K562 (cell line): ENCODE data around the gene STK17A. TPM values are rescaled to one million over a fixed set of nuclear protein-coding genes. Genes with fewer than 3 reads are reported as not detected.

Experiments used
- ARID1B ChIP-seq: fragments of 450-650 bp; IDR thresholded peaks from 2 replicates; pipeline ENCODE4 v1.6.1; 2016; ENCODE audit warnings: antibody characterized with exemption, mild to moderate bottlenecking, inconsistent platforms
- ATF7 ChIP-seq: fragments of 450-650 bp; IDR thresholded peaks from 2 replicates; pipeline ENCODE4 v1.7.1; 2014; ENCODE audit warnings: mild to moderate bottlenecking, moderate library complexity
- CC2D1A ChIP-seq: fragments of 450-650 bp; IDR thresholded peaks from 2 replicates; pipeline ENCODE4 v1.6.1; 2017; ENCODE audit warnings: mild to moderate bottlenecking
- CTBP1 ChIP-seq: fragments of 450-650 bp; IDR thresholded peaks from 2 replicates; pipeline ENCODE4 v1.6.1; 2016; ENCODE audit warnings: borderline replicate concordance
- CXXC5 ChIP-seq: fragments of 250-450 bp; sonication (Bioruptor Pico); IDR thresholded peaks from 2 replicates; pipeline ENCODE4 v1.8.0; 2022; ENCODE audit warnings: inconsistent platforms, mild to moderate bottlenecking, moderate library complexity
- FOXJ2 ChIP-seq: fragments of 200-800 bp; sonication (Bioruptor generic); IDR thresholded peaks from 2 replicates; pipeline ENCODE4 v1.6.1; 2016; ENCODE audit warnings: missing genetic modification characterization, missing compliant biosample characterization
- GATAD2B ChIP-seq: fragments of 450-650 bp; IDR thresholded peaks from 2 replicates; pipeline ENCODE4 v1.6.1; 2017; ENCODE audit warnings: mild to moderate bottlenecking, borderline replicate concordance
- HMGN3 ChIP-seq: IDR thresholded peaks from 2 replicates; pipeline ENCODE4 v1.6.1; 2011; ENCODE audit warnings: borderline replicate concordance, low read depth, mild to moderate bottlenecking, mixed read lengths, low read length; ENCODE audit not compliant: insufficient read length; ENCODE audit errors: extremely low read depth
- HNRNPUL1 ChIP-seq: fragments of 200-400 bp; formaldehyde crosslinking; IDR thresholded peaks from 2 replicates; pipeline ENCODE4 v1.6.1; 2017; ENCODE audit warnings: low read length
- MCM3 ChIP-seq: fragments of 450-650 bp; IDR thresholded peaks from 2 replicates; pipeline ENCODE4 v1.6.1; 2016
- NEUROD1 ChIP-seq: fragments of 150-350 bp; IDR thresholded peaks from 2 replicates; pipeline ENCODE4 v1.6.1; 2014; ENCODE audit warnings: borderline replicate concordance, low read length, low read depth; ENCODE audit not compliant: partially characterized antibody
- NFIC ChIP-seq: fragments of 450-650 bp; IDR thresholded peaks from 2 replicates; pipeline ENCODE4 v1.6.1; 2017; ENCODE audit warnings: mild to moderate bottlenecking, inconsistent platforms
- POLR2G ChIP-seq: fragments of 200-400 bp; formaldehyde crosslinking; IDR thresholded peaks from 2 replicates; pipeline ENCODE4 v1.6.1; 2017; ENCODE audit warnings: low read depth, mild to moderate bottlenecking, antibody characterized with exemption, low read length, moderate library complexity
- SMAD4 ChIP-seq: fragments of 250-450 bp; sonication (Bioruptor Pico); conservative IDR thresholded peaks from 2 replicates; pipeline ENCODE4 v1.8.0; 2021; ENCODE audit warnings: inconsistent platforms, mild to moderate bottlenecking, moderate library complexity
- SMARCC2 ChIP-seq: fragments of 450-650 bp; IDR thresholded peaks from 2 replicates; pipeline ENCODE4 v1.6.1; 2017; ENCODE audit warnings: antibody characterized with exemption, moderate library complexity, mild to moderate bottlenecking, low read depth
- SP1 ChIP-seq: sonication (generic); formaldehyde crosslinking; IDR thresholded peaks from 2 replicates; pipeline ENCODE4 v1.8.1; 2022; ENCODE audit warnings: mild to moderate bottlenecking, missing genetic modification reagents
- TFAP4 ChIP-seq: sonication (generic); formaldehyde crosslinking; IDR thresholded peaks from 2 replicates; pipeline ENCODE4 v1.8.0; 2022; ENCODE audit warnings: missing genetic modification reagents, mild to moderate bottlenecking, moderate library complexity, borderline replicate concordance
- YY1 ChIP-seq, 3 experiments: IDR thresholded peaks; 2 replicates each; pipeline ENCODE4 v1.6.1; 2011; ENCODE audit warnings: low read length in 2 of 3, mild to moderate bottlenecking in 2 of 3, moderate library complexity in 2 of 3, borderline replicate concordance in 1 of 3, control low read depth in 1 of 3, low read depth in 1 of 3; ENCODE audit not compliant: insufficient read depth in 3 of 3, insufficient replicate concordance in 2 of 3, control insufficient read depth in 1 of 3, insufficient read length in 1 of 3; ENCODE audit errors: extremely low read depth in 1 of 3
- ZBTB17 ChIP-seq: fragments of 450-650 bp; formaldehyde crosslinking; IDR thresholded peaks from 2 replicates; pipeline ENCODE4 v1.4.0; 2020; ENCODE audit warnings: mild to moderate bottlenecking
- ZNF146 ChIP-seq: IDR thresholded peaks from one replicate; pipeline ENCODE4 v1.6.1; 2018; ENCODE audit warnings: missing compliant biosample characterization; ENCODE audit not compliant: unreplicated experiment
- polyA plus RNA-seq, 8 experiments: library from polyadenylated mRNA; depleted of rRNA in 4 of 8; stranded (reverse) in 5 of 8; unstranded in 3 of 8; fragments of >200 nt; fragmentation: Nextera tagmentation in 2 of 8; fragmentation: Illumina TruSeq in 1 of 8; extraction: Ambion mirVana in 2 of 8; extraction: Trizol in 1 of 8; gene quantifications; 2 replicates each; pipeline versions ENCODE4 v1.2.1 to v1.2.3, GENCODE V29; 2011 to 2014; ENCODE audit warnings: inconsistent platforms in 1 of 8, missing spikeins in 1 of 8
- total RNA-seq, 7 experiments: library from RNA; depleted of rRNA in 6 of 7; stranded (reverse); fragments of >200 nt in 6 of 7; fragmentation: Illumina TruSeq in 2 of 7; extraction: Trizol in 2 of 7; gene quantifications; 2 replicates each; pipeline versions ENCODE4 v1.2.1 to v1.2.3, GENCODE V29; 2011 to 2021; ENCODE audit warnings: low replicate concordance in 1 of 7
- TF ChIP-seq, protein P1 (sequence below), 2 experiments: IDR thresholded peaks; 2 replicates each; pipeline ENCODE4 v1.6.1; 2011; ENCODE audit warnings: borderline replicate concordance in 1 of 2, control low read depth in 1 of 2, low read depth in 1 of 2, low read length in 1 of 2, mild to moderate bottlenecking in 1 of 2, mixed read lengths in 1 of 2, moderate library complexity in 1 of 2; ENCODE audit not compliant: insufficient read depth in 1 of 2, insufficient read length in 1 of 2, poor library complexity in 1 of 2, severe bottlenecking in 1 of 2; ENCODE audit errors: extremely low read depth in 1 of 2
- TF ChIP-seq, protein P2 (sequence below): sonication (generic); formaldehyde crosslinking; IDR thresholded peaks from 2 replicates; pipeline ENCODE4 v1.8.1; 2023; ENCODE audit warnings: mild to moderate bottlenecking, missing genetic modification reagents, moderate library complexity
- TF ChIP-seq, protein P3 (sequence below), 2 experiments: fragments of 250-450 bp in 1 of 2; fragments of 450-650 bp in 1 of 2; sonication (Bioruptor Pico) in 1 of 2; IDR thresholded peaks; 2 replicates each; pipeline versions ENCODE4 v1.6.1 to v1.8.0; 2016 to 2021; ENCODE audit warnings: mild to moderate bottlenecking in 2 of 2, moderate library complexity in 2 of 2, missing compliant biosample characterization in 1 of 2, missing genetic modification characterization in 1 of 2

STK17A gene
- total and polyA plus RNA-seq, 9 of the 15 experiments (the other 6 are each of a cell fraction or from before 2014, with no cell fraction given) = 3.4 to 16.3 (median 13.2) TPM

DNA sequence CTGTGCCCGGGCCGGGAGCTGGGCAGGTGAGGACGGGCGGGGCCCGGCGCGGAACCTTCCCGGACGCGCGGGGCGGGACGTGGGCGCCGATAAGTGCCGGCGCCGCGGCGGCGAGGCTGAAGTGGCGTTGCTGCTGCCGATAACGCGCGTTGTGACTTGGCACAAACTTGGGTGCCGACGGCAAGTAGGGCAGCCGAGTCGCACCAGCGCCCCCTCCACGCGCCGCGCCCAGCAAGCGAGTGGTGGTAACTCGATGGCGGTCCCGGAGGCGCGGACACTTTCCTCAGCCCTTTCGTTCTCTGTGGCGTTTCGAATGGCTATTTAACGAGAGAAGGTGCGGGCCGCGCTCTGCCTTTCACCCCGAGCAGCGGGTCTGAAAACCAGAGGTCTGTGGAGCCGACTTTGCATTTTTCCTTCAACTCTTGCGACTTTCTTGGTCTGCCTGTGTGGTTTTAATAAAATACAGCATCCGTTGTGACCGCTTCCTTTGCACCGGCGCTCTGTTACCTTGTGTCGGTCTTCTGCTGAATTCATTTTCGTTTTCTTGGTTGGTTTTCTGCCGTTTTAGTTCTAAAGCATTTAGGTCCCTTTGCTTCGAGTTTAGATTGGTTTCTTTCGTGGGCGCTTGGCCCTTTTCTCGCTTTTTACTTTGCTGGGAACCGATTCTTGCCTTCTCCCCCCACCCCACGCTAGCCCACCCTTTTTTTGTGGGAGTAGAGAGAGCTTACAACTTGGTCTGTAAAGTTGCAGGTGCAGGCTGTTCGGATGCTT lies 701 bp downstream of the STK17A start (continued):
- TF ChIP-seq ARID1B (peak; percentile 48), CC2D1A (0 out of 2 replicates have a peak, but pooled peaks have one; percentile 30), CTBP1 (peak; percentile 92; the same call in 1 of the 2 replicates), FOXJ2 (tag) (0 out of 2 replicates have a peak, but pooled peaks have one; percentile 19), GATAD2B (peak; percentile 95), HMGN3 (no peak), POLR2G (no peak), SMAD4 (CRISPR knock-in tag) (peak; percentile 87), MCM3 (no peak), YY1 (IDR thresholded peaks at IDR 0.05; ENCODE audit: borderline replicate concordance in 1 of 3, control insufficient read depth in 1 of 3, extremely low read depth in 1 of 3, insufficient read depth in 3 of 3, insufficient read length in 1 of 3, insufficient replicate concordance in 2 of 3, low read depth in 1 of 3, low read length in 2 of 3) (peak in 1 of 3 experiments; percentile 50), HNRNPUL1 (no peak), NFIC (peak; percentile 32), NEUROD1 (no peak), ATF7 (peak; percentile 53; the same call in 1 of the 2 replicates), CXXC5 (peak; percentile 88), ZBTB17 (CRISPR knock-in tag) (0 out of 2 replicates have a peak, but pooled peaks have one; percentile 47), SP1 (CRISPR knock-in tag) (peak; percentile 57; the same call in 1 of the 2 replicates), SMARCC2 (no peak; the same call in none of the 2 replicates), TFAP4 (CRISPR knock-in tag) (peak; percentile 53; the same call in 1 of the 2 replicates), ZNF146 (CRISPR knock-in tag) (no peak)
- TF ChIP-seq, protein P1, sequence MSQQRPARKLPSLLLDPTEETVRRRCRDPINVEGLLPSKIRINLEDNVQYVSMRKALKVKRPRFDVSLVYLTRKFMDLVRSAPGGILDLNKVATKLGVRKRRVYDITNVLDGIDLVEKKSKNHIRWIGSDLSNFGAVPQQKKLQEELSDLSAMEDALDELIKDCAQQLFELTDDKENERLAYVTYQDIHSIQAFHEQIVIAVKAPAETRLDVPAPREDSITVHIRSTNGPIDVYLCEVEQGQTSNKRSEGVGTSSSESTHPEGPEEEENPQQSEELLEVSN (IDR thresholded peaks at IDR 0.05; ENCODE audit: borderline replicate concordance in 1 of 2, extremely low read depth in 1 of 2, insufficient read depth in 1 of 2, insufficient read length in 1 of 2, low read depth in 1 of 2, low read length in 1 of 2, poor library complexity in 1 of 2, severe bottlenecking in 1 of 2) = peak; percentile 50 to 52
- TF ChIP-seq, protein P2, sequence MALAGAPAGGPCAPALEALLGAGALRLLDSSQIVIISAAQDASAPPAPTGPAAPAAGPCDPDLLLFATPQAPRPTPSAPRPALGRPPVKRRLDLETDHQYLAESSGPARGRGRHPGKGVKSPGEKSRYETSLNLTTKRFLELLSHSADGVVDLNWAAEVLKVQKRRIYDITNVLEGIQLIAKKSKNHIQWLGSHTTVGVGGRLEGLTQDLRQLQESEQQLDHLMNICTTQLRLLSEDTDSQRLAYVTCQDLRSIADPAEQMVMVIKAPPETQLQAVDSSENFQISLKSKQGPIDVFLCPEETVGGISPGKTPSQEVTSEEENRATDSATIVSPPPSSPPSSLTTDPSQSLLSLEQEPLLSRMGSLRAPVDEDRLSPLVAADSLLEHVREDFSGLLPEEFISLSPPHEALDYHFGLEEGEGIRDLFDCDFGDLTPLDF (CRISPR knock-in tag) = peak; percentile 77; the same call in 1 of the 2 replicates
- TF ChIP-seq, protein P3, sequence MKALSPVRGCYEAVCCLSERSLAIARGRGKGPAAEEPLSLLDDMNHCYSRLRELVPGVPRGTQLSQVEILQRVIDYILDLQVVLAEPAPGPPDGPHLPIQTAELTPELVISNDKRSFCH (CRISPR knock-in tag; IDR thresholded peaks at IDR 0.05) = no peak
- TF ChIP-seq, protein P3 (tag; IDR thresholded peaks at IDR 0.05) = 0 out of 2 replicates have a peak, but pooled peaks have one; percentile 64
